ENCODE data around the gene PRICKLE2.
A peak's percentile ranks its signal among the peaks of the same experiment; 100 is the strongest.

Gene PRICKLE2

GRCh38 chr3:64152676-64153466 is 72.4 kb downstream of the PRICKLE2 start:
- DNase-seq = no peak

GRCh38 chr3:64152086-64152485 is 73.2 kb downstream of the PRICKLE2 start:
- peak; percentile 87 for DNase-seq

- no peak for DNase-seq
These were observed 73.9 kb downstream of the PRICKLE2 start for GRCh38 chr3:64151342-64151871.

- peak; percentile 94 for DNase-seq
These were observed 74.6 kb downstream of the PRICKLE2 start for GRCh38 chr3:64150623-64151207.

GRCh38 chr3:64149886-64150285 is 75.4 kb downstream of the PRICKLE2 start:
- DNase-seq = no peak

GRCh38 chr3:64148955-64149653 is 76.2 kb downstream of the PRICKLE2 start:
- DNase-seq = no peak

GRCh38 chr3:64147211-64147610 is 78.1 kb downstream of the PRICKLE2 start:
- no peak for DNase-seq

GRCh38 chr3:64145438-64145837 is 79.8 kb downstream of the PRICKLE2 start:
- DNase-seq = no peak

GRCh38 chr3:64144241-64144900 is 80.9 kb downstream of the PRICKLE2 start:
- no peak for DNase-seq

- DNase-seq = peak; percentile 91
These were observed 81.7 kb downstream of the PRICKLE2 start for GRCh38 chr3:64143409-64144130.

GRCh38 chr3:64141476-64141875 is 83.8 kb downstream of the PRICKLE2 start:
- DNase-seq = no peak

GRCh38 chr3:64140651-64141050 is 84.6 kb downstream of the PRICKLE2 start:
- no peak for DNase-seq

- no peak for DNase-seq
These were observed 86.5 kb downstream of the PRICKLE2 start for GRCh38 chr3:64138656-64139375.

- DNase-seq = no peak
These were observed 87.2 kb downstream of the PRICKLE2 start for GRCh38 chr3:64138046-64138445.

GRCh38 chr3:64134882-64135281 is 90.4 kb downstream of the PRICKLE2 start:
- no peak for DNase-seq

- DNase-seq = peak; percentile 22
These were observed 91.3 kb downstream of the PRICKLE2 start for GRCh38 chr3:64133987-64134386.

GRCh38 chr3:64133272-64133671 is 92.0 kb downstream of the PRICKLE2 start:
- no peak for DNase-seq

- DNase-seq = no peak
These were observed 93.4 kb downstream of the PRICKLE2 start for GRCh38 chr3:64131725-64132469.

GRCh38 chr3:64130436-64130835 is 94.8 kb downstream of the PRICKLE2 start:
- DNase-seq = no peak

GRCh38 chr3:64129581-64129980 is 95.7 kb downstream of the PRICKLE2 start:
- DNase-seq = no peak

GRCh38 chr3:64129106-64129505 is 96.2 kb downstream of the PRICKLE2 start:
- DNase-seq = no peak
